H1 (cell line): ENCODE measurements around the gene UFM1. TPM values are rescaled to one million over a fixed set of nuclear protein-coding genes. Genes with fewer than 3 reads are reported as not detected.
A peak's percentile ranks its signal among the peaks of the same experiment; 100 is the strongest.

ENCODE experiments used
- CTCF ChIA-PET: fragments of 300-600 bp; sonication (Branson Sonifier 250); formaldehyde crosslinking; loops from one replicate; lab custom pipeline; 2021; ENCODE audit not compliant: partially characterized antibody; lab: Charles Lee
- POLR2A ChIA-PET: fragments of 300-600 bp; sonication (Branson Sonifier 250); formaldehyde crosslinking; loops from one replicate; lab custom pipeline; 2021; ENCODE audit warnings: inconsistent platforms; ENCODE audit not compliant: partially characterized antibody; lab: Charles Lee
- DNase-seq, 2 experiments: peaks; one replicate each; pipeline versions ENCODE4 v3.0.0 to v3.0.0-alpha.2; 2010 to 2022; ENCODE audit warnings: low spot score in 2 of 2, low read depth in 1 of 2, mixed read lengths in 1 of 2
- FAIRE-seq: peaks from 2 replicates; lab custom pipeline; 2011; peaks lifted over from hg19 to GRCh38; lab: Jason Lieb, UNC
- H2AFZ ChIP-seq: 2 replicates; pipeline ENCODE4 v1.8.1; 2012; ENCODE audit warnings: low read length, inconsistent platforms
- H2AK5ac ChIP-seq: 2 replicates; pipeline ENCODE4 v1.6.1; 2013; ENCODE audit warnings: low read depth, low read length
- H2BK120ac ChIP-seq: replicated peaks from 2 replicates; pipeline ENCODE3; 2013; ENCODE audit warnings: low read depth, low read length, inconsistent platforms
- H2BK12ac ChIP-seq: 2 replicates; pipeline ENCODE4 v1.6.1; 2013; ENCODE audit warnings: low read depth, low read length
- H2BK15ac ChIP-seq: 2 replicates; pipeline ENCODE4 v1.6.1; 2013; ENCODE audit warnings: low read length
- H2BK20ac ChIP-seq: 2 replicates; pipeline ENCODE4 v1.6.1; 2013; ENCODE audit warnings: low read length
- H2BK5ac ChIP-seq: 2 replicates; pipeline ENCODE4 v1.6.1; 2013; ENCODE audit warnings: low read depth, low read length
- H3K14ac ChIP-seq: 2 replicates; pipeline ENCODE4 v1.6.1; 2013; ENCODE audit warnings: inconsistent platforms; ENCODE audit not compliant: insufficient read length
- H3K18ac ChIP-seq: 2 replicates; pipeline ENCODE4 v1.6.1; 2013; ENCODE audit warnings: low read length; ENCODE audit errors: extremely low read depth
- H3K23ac ChIP-seq: 2 replicates; pipeline ENCODE4 v1.6.1; 2013; ENCODE audit warnings: inconsistent platforms; ENCODE audit not compliant: insufficient read length
- H3K23me2 ChIP-seq: 2 replicates; pipeline ENCODE4 v1.6.1; 2013; ENCODE audit warnings: low read depth, low read length
- H3K27ac ChIP-seq: 2 replicates; pipeline ENCODE4 v1.6.1; 2011; ENCODE audit warnings: low read depth, low read length, inconsistent platforms
- H3K27me3 ChIP-seq, 4 experiments: replicated peaks in 1 of 4; 1 replicate in 1 of 4; 2 replicates in 3 of 4; pipeline versions ENCODE4 v1.6.1 to v1.8.1; 2011 to 2013; ENCODE audit warnings: low read length in 3 of 4, mild to moderate bottlenecking in 3 of 4, inconsistent platforms in 2 of 4, mixed read lengths in 2 of 4, moderate library complexity in 1 of 4; ENCODE audit not compliant: control insufficient read depth in 3 of 4, insufficient read depth in 3 of 4; ENCODE audit errors: extremely low read depth in 1 of 4
- H3K36me3 ChIP-seq, 4 experiments: 2 replicates each; pipeline versions ENCODE4 v1.6.1 to v1.8.1; 2011 to 2013; ENCODE audit warnings: mild to moderate bottlenecking in 4 of 4, low read length in 3 of 4, moderate library complexity in 2 of 4, control low read depth in 1 of 4, inconsistent platforms in 1 of 4; ENCODE audit not compliant: insufficient read depth in 4 of 4, control insufficient read depth in 2 of 4
- H3K4ac ChIP-seq: replicated peaks from 2 replicates; pipeline ENCODE3; 2013; ENCODE audit warnings: low read length, low read depth, mixed read lengths, inconsistent platforms; ENCODE audit not compliant: insufficient read length
- H3K4me1 ChIP-seq, 4 experiments: replicated peaks in 1 of 4; 1 replicate in 1 of 4; 2 replicates in 3 of 4; pipeline versions ENCODE4 v1.6.1 to v1.8.1; 2011 to 2013; ENCODE audit warnings: low read length in 3 of 4, inconsistent platforms in 2 of 4, mixed read lengths in 1 of 4; ENCODE audit not compliant: insufficient read depth in 4 of 4, control insufficient read depth in 3 of 4
- H3K4me2 ChIP-seq, 2 experiments: 2 replicates each; pipeline versions ENCODE4 v1.6.1 to v1.8.1; 2011 to 2013; ENCODE audit warnings: low read depth in 2 of 2, low read length in 2 of 2, control low read depth in 1 of 2, inconsistent platforms in 1 of 2, mild to moderate bottlenecking in 1 of 2; ENCODE audit not compliant: insufficient read depth in 1 of 2
- H3K4me3 ChIP-seq, 4 experiments: fragments of 200-600, 300-600 bp in 1 of 4; sonication (generic), shearing (Covaris generic), sonication (Bioruptor Twin) in 1 of 4; 2 replicates each; pipeline versions ENCODE4 v1.5.1 to v1.8.1; 2011 to 2016; ENCODE audit warnings: low read length in 4 of 4, low read depth in 3 of 4, control low read depth in 2 of 4, inconsistent platforms in 2 of 4, mild to moderate bottlenecking in 2 of 4, mixed read lengths in 1 of 4, moderate library complexity in 1 of 4; ENCODE audit not compliant: insufficient read depth in 2 of 4; ENCODE audit errors: extremely low read depth in 1 of 4
- H3K56ac ChIP-seq: replicated peaks from 2 replicates; pipeline ENCODE3; 2013; ENCODE audit warnings: low read depth, mild to moderate bottlenecking, mixed read lengths, low read length, inconsistent platforms; ENCODE audit not compliant: insufficient read length
- H3K79me1 ChIP-seq: 2 replicates; pipeline ENCODE4 v1.6.1; 2013; ENCODE audit warnings: low read depth, low read length, control low read depth
- H3K79me2 ChIP-seq, 2 experiments: 2 replicates each; pipeline versions ENCODE4 v1.6.1 to v1.8.1; 2012 to 2013; ENCODE audit warnings: low read length in 2 of 2, mild to moderate bottlenecking in 2 of 2, inconsistent platforms in 1 of 2; ENCODE audit not compliant: insufficient read depth in 2 of 2, control insufficient read depth in 1 of 2
- H3K9ac ChIP-seq, 4 experiments: replicated peaks in 1 of 4; 1 replicate in 1 of 4; 2 replicates in 3 of 4; pipeline versions ENCODE4 v1.6.1 to v1.8.1; 2011 to 2013; ENCODE audit warnings: low read depth in 3 of 4, low read length in 3 of 4, control low read depth in 2 of 4, mild to moderate bottlenecking in 2 of 4, moderate library complexity in 2 of 4, inconsistent platforms in 1 of 4; ENCODE audit errors: extremely low read depth in 1 of 4
- H3K9me3 ChIP-seq, 2 experiments: 2 replicates each; pipeline versions ENCODE4 v1.6.1 to v1.8.1; 2012 to 2013; ENCODE audit warnings: mild to moderate bottlenecking in 2 of 2, moderate library complexity in 2 of 2, control low read depth in 1 of 2, inconsistent platforms in 1 of 2, low read depth in 1 of 2, low read length in 1 of 2, mixed read lengths in 1 of 2; ENCODE audit not compliant: insufficient read depth in 2 of 2
- H4K20me1 ChIP-seq, 2 experiments: replicated peaks in 1 of 2; 2 replicates each; pipeline versions ENCODE3 to v1.8.1; 2011 to 2013; ENCODE audit warnings: inconsistent platforms in 2 of 2, low read length in 2 of 2, mild to moderate bottlenecking in 1 of 2; ENCODE audit not compliant: insufficient read depth in 2 of 2, control insufficient read depth in 1 of 2
- H4K5ac ChIP-seq: 2 replicates; pipeline ENCODE4 v1.6.1; 2013; ENCODE audit warnings: low read length, low read depth, mixed read lengths, inconsistent platforms; ENCODE audit not compliant: insufficient read length
- H4K8ac ChIP-seq: 2 replicates; pipeline ENCODE4 v1.8.0; 2013; ENCODE audit warnings: mild to moderate bottlenecking, moderate library complexity, low read length, inconsistent platforms; ENCODE audit not compliant: insufficient read depth; ENCODE audit errors: extremely low read depth
- H4K91ac ChIP-seq: replicated peaks from 2 replicates; pipeline ENCODE3; 2013; ENCODE audit warnings: low read length, mixed read lengths, inconsistent platforms; ENCODE audit not compliant: insufficient read length
- CBX5 ChIP-seq: fragments of 300-800, 300-1000 bp; sonication (generic); IDR thresholded peaks from 2 replicates; pipeline ENCODE4 v1.7.1; 2016; ENCODE audit warnings: antibody characterized with exemption, low read length, low read depth
- CEBPB ChIP-seq: IDR thresholded peaks from 2 replicates; pipeline ENCODE4 v1.6.1; 2012; ENCODE audit warnings: low read depth, low read length
- WGBS, 2 experiments: shearing (Covaris generic) in 1 of 2; methylation state at CpG; one replicate each; pipeline versions ENCODE4 v1.1.6 to v1.1.7; 2013 to 2015; ENCODE audit warnings: low lambda C conversion rate in 2 of 2, mixed read lengths in 2 of 2, inconsistent platforms in 1 of 2, low coverage in 1 of 2, missing lambda C conversion rate in 1 of 2; ENCODE audit not compliant: insufficient replicate concordance in 2 of 2, insufficient coverage in 1 of 2, insufficient read length in 1 of 2; ENCODE audit errors: extremely low coverage in 1 of 2, missing lambda C conversion rate in 1 of 2; 5-methylcytosine and 5-hydroxymethylcytosine counted together
- polyA plus RNA-seq, 7 experiments: library from polyadenylated mRNA; depleted of rRNA in 3 of 7; stranded (reverse) in 5 of 7; unstranded in 2 of 7; fragments of >200 nt in 5 of 7; fragments of 200-250 nt in 2 of 7; gene quantifications; 1 replicate in 5 of 7; 2 replicates in 1 of 7; 4 replicates in 1 of 7; pipeline versions ENCODE4 v1.2.1 to v1.2.3, GENCODE V29; 2011 to 2013; ENCODE audit warnings: missing spikeins in 2 of 7, mixed read lengths in 2 of 7
- total RNA-seq: library from RNA; stranded (reverse); fragmentation: NEBNext Ultra II Directional; extraction: Animal tissue kit (Norgen Biotek cat#: 25700); gene quantifications from 2 replicates; pipeline ENCODE4 v1.2.1, GENCODE V29; 2021

UFM1 gene
- total and polyA plus RNA-seq, 2 of the 8 experiments (the other 6 are each of a cell fraction or from before 2014, with no cell fraction given): 16.0 to 34.3 TPM

- Histone ChIP-seq H3K4me3 (no peak overlapping the region), H3K27me3 (peaks cover 0 to 1% (median 0%) of the 10 kb centered on the region in 4 experiments; a peak in 1 of 7 replicates), H2BK5ac (no peak overlapping the region), H3K14ac (no peak overlapping the region), H3K23ac (no peak overlapping the region), H2BK15ac (no peak overlapping the region), H3K9me3 (no peaks in the 10 kb centered on the region; a peak in 1 of 4 replicates), H3K79me2 (no peaks in the 10 kb centered on the region), H4K8ac (no peak overlapping the region), H3K79me1 (no peaks in the 10 kb centered on the region), H4K5ac (no peak overlapping the region), H3K9ac (no peak overlapping the region), H3K4me1 (no peaks in the 10 kb centered on the region), H3K23me2 (no peaks in the 10 kb centered on the region), H2AFZ (no peak overlapping the region), H3K4ac (no peak overlapping the region), H3K56ac (no peak overlapping the region), H4K20me1 (no peaks in the 10 kb centered on the region), H2BK12ac (no peak overlapping the region), H3K4me2 (no peak overlapping the region), H2BK120ac (no peak overlapping the region), H2BK20ac (no peak overlapping the region), H2AK5ac (no peak overlapping the region), H4K91ac (no peak overlapping the region), H3K18ac (no peak overlapping the region), H3K27ac (no peak overlapping the region), H3K36me3 (no peaks in the 10 kb centered on the region)
- FAIRE-seq (no peak), DNase-seq (no peak)
- ChIA-PET POLR2A (no interaction called here), CTCF (interaction anchor here (1.0 kb wide), 1 partner anchor 8 kb away, joined by 3 read pairs; no protein-coding TSS in a partner anchor)
- WGBS, 2 experiments: 86% methylated on average over 5 of the region's 5 CpGs; no CpG with 5 or more reads in 1 of the 2 experiments
- TF ChIP-seq CBX5 (no peak), CEBPB (peak; percentile 42; the same call in 1 of the 2 replicates)
These were observed 49.3 kb downstream of the UFM1 start for GRCh38 chr13:38398711-38399493.
